ENCODE data around the gene GPX4.

DNA sequence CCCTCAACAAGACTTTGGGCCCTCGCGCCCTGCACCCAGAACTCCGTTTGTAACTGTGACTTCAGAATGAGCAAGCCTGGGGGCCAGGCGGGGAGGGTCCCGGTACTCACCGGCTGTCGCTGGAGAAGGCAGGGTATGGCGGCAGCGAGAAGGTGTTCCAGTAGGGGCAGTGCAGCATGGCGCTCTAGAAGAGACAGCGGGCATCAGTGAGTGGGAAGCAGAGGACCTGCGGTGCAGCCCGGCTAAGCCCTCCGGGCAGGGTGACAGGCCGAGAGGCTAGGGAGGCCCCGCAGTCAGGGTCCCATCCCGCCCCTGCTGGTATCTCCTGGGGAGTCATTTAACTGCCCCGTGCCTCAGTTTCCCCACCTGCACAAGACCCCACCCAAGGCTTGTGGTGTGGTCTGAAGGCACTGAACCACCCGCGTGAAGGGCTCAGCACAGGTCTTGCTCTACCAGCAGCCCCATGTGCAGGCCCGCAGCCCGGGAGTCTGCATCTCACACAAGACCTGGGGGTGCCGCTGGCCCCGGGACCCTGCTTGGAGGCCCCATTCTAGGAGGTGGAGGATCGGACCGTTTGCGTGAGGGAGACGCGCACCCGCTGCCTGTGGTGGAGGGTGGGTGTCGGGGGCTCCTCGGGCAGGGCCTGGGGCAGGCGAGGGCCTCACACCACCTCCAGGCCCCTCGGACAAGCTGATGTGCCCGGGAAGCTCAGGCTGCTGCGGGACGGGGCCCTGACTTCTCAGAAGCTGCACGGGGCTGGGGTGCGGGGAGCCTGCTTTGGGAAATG is 45.7 kb downstream of the GPX4 start:
- TF ChIP-seq EZH2 (IDR thresholded peaks at IDR 0.05): no peak
- TF ChIP-seq, protein P1, sequence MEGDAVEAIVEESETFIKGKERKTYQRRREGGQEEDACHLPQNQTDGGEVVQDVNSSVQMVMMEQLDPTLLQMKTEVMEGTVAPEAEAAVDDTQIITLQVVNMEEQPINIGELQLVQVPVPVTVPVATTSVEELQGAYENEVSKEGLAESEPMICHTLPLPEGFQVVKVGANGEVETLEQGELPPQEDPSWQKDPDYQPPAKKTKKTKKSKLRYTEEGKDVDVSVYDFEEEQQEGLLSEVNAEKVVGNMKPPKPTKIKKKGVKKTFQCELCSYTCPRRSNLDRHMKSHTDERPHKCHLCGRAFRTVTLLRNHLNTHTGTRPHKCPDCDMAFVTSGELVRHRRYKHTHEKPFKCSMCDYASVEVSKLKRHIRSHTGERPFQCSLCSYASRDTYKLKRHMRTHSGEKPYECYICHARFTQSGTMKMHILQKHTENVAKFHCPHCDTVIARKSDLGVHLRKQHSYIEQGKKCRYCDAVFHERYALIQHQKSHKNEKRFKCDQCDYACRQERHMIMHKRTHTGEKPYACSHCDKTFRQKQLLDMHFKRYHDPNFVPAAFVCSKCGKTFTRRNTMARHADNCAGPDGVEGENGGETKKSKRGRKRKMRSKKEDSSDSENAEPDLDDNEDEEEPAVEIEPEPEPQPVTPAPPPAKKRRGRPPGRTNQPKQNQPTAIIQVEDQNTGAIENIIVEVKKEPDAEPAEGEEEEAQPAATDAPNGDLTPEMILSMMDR (IDR thresholded peaks at IDR 0.05): no peak

Data from neural progenitor cell (in vitro differentiated cells).